Left ventricle myocardium inferior (tissue), 1 donor: ENCODE results near the gene POLG. TPM values are rescaled to one million over a fixed set of nuclear protein-coding genes. Genes with fewer than 3 reads are reported as not detected.

ENCODE experiments used
- DNase-seq: peaks from one replicate; pipeline ENCODE4 v3.0.0-alpha.2; 2020
- H3K27ac ChIP-seq: fragments of 200-600 bp; replicated peaks from 2 replicates; pipeline ENCODE4 v1.8.0; 2021
- H3K27me3 ChIP-seq: fragments of 200-600 bp; 2 replicates; pipeline ENCODE4 v1.8.0; 2021; ENCODE audit warnings: low read depth
- H3K36me3 ChIP-seq: fragments of 200-600 bp; 2 replicates; pipeline ENCODE4 v1.8.0; 2021
- H3K4me1 ChIP-seq: fragments of 200-600 bp; 2 replicates; pipeline ENCODE4 v1.8.0; 2021
- H3K4me3 ChIP-seq: fragments of 200-600 bp; 2 replicates; pipeline ENCODE4 v1.8.0; 2021; ENCODE audit warnings: mild to moderate bottlenecking, moderate library complexity
- H3K9me3 ChIP-seq: fragments of 200-600 bp; replicated peaks from 2 replicates; pipeline ENCODE4 v1.8.0; 2021
- CTCF ChIP-seq: fragments of 200-600 bp; IDR thresholded peaks from 2 replicates; pipeline ENCODE4 v1.8.0; 2021; ENCODE audit warnings: antibody characterized with exemption, mild to moderate bottlenecking, borderline replicate concordance
- intact Hi-C: fragments of 100-400 bp; cut with micrococcal nuclease; formaldehyde crosslinking; loops from one replicate; pipeline ENCODE4 v1.11.0; 2022
- total RNA-seq: library from RNA; stranded (reverse); fragmentation: NEBNext Ultra II Directional; extraction: Animal tissue kit (Norgen Biotek cat#: 25700); gene quantifications from one replicate; pipeline ENCODE4 v1.2.1, GENCODE V29; 2021
- donor health status: DM: no; HTN: yes; CAD: no; lungs with severe emphysema.

POLG gene
- total RNA-seq, 1 donor from 2014 or later = 31.1 TPM

GRCh38 chr15:89322822-89323221 lies 11.8 kb downstream of the POLG start:
- Histone ChIP-seq H3K36me3 (peaks cover 97% of the 10 kb centered on the region), H3K27ac (no peak overlapping the region), H3K4me3 (no peak overlapping the region), H3K27me3 (no peaks in the 10 kb centered on the region), H3K9me3 (no peaks in the 10 kb centered on the region), H3K4me1 (no peaks in the 10 kb centered on the region)
- intact Hi-C loops = no loop called here
- DNase-seq = no peak
- no peak for TF ChIP-seq CTCF

- peaks cover 97% of the 10 kb centered on the region for H3K36me3 ChIP-seq
- TF ChIP-seq CTCF = peak; percentile 10
- intact Hi-C loops = no loop called here
Measured at GRCh38 chr15:89321521-89322410, 12.9 kb downstream of the POLG start.

GRCh38 chr15:89320200-89320599 lies 14.4 kb downstream of the POLG start:
- intact Hi-C loops = no loop called here

More at GRCh38 chr15:89321521-89322410, 12.9 kb downstream of the POLG start:
- no peaks in the 10 kb centered on the region for H3K9me3 ChIP-seq
- H3K4me3 ChIP-seq = no peak overlapping the region
- H3K4me1 ChIP-seq = no peaks in the 10 kb centered on the region
- no peak overlapping the region for H3K27ac ChIP-seq
- no peaks in the 10 kb centered on the region for H3K27me3 ChIP-seq
- DNase-seq = no peak

GRCh38 chr15:89319678-89320077 lies 14.9 kb downstream of the POLG start:
- intact Hi-C loops = no loop called here
- H3K9me3 ChIP-seq = no peaks in the 10 kb centered on the region
- H3K27me3 ChIP-seq = no peaks in the 10 kb centered on the region
- H3K4me1 ChIP-seq = no peaks in the 10 kb centered on the region
- DNase-seq = no peak
- H3K27ac ChIP-seq = no peak overlapping the region
- H3K4me3 ChIP-seq = no peak overlapping the region
- peaks cover 100% of the 10 kb centered on the region for H3K36me3 ChIP-seq
- TF ChIP-seq CTCF = no peak

More at GRCh38 chr15:89320200-89320599, 14.4 kb downstream of the POLG start:
- no peak overlapping the region for H3K4me3 ChIP-seq
- H3K27ac ChIP-seq = no peak overlapping the region
- no peak for DNase-seq
- H3K27me3 ChIP-seq = no peaks in the 10 kb centered on the region
- no peaks in the 10 kb centered on the region for H3K4me1 ChIP-seq
- H3K36me3 ChIP-seq = peaks cover 97% of the 10 kb centered on the region
- no peaks in the 10 kb centered on the region for H3K9me3 ChIP-seq
- TF ChIP-seq CTCF = no peak

- H3K27me3 ChIP-seq = no peaks in the 10 kb centered on the region
- H3K36me3 ChIP-seq = peaks cover 75% of the 10 kb centered on the region
- no peak overlapping the region for H3K27ac ChIP-seq
- intact Hi-C loops = no loop called here
- no peak for TF ChIP-seq CTCF
- no peaks in the 10 kb centered on the region for H3K4me1 ChIP-seq
- H3K9me3 ChIP-seq = no peaks in the 10 kb centered on the region
- DNase-seq = no peak
- H3K4me3 ChIP-seq = no peak overlapping the region
Measured at GRCh38 chr15:89317186-89317720, 17.4 kb downstream of the POLG start.
